ENCODE results near the gene SNX25. TPM values are rescaled to one million over a fixed set of nuclear protein-coding genes. Genes with fewer than 3 reads are reported as not detected.

The SNX25 gene
- total and polyA plus RNA-seq, 2 of the 13 experiments (the other 11 are each of a cell fraction or from before 2014, with no cell fraction given): 23.4 to 23.5 TPM

GRCh38 chr4:185203486-185204237, 5.7 kb upstream of the SNX25 start, which contains the start of gene CFAP97 (continued):
- TF ChIP-seq ZNF142 (CRISPR knock-in tag; IDR thresholded peaks at IDR 0.05): no peak; the same call in 1 of the 2 replicates
- no peak for TF ChIP-seq JUND (CRISPR knock-in tag; IDR thresholded peaks at IDR 0.05)
- no peak; the same call in 1 of the 2 replicates for TF ChIP-seq ZNF768 (CRISPR knock-in tag; IDR thresholded peaks at IDR 0.05)
- TF ChIP-seq ZNF800 (CRISPR knock-in tag; IDR thresholded peaks at IDR 0.05): no peak
- TF ChIP-seq ASH2L (IDR thresholded peaks at IDR 0.05; ENCODE audit: insufficient read length, low read depth, low read length): no peak
- no peak for TF ChIP-seq AHDC1 (CRISPR knock-in tag; IDR thresholded peaks at IDR 0.05; ENCODE audit: borderline replicate concordance)
- no peak for TF ChIP-seq GMEB2 (CRISPR knock-in tag; IDR thresholded peaks at IDR 0.05; ENCODE audit: low read depth)
- TF ChIP-seq DMTF1 (CRISPR knock-in tag; IDR thresholded peaks at IDR 0.05): no peak
